Esophagus muscularis mucosa (tissue), 2 donors: ENCODE measurements around the gene MEG3.

Experiments used
- EP300 ChIP-seq: sonication (generic); formaldehyde crosslinking; IDR thresholded peaks from one replicate; pipeline ENCODE4 v1.6.1; 2017; ENCODE audit warnings: antibody characterized with exemption
- POLR2A ChIP-seq: fragments of 450-650 bp; IDR thresholded peaks from one replicate; pipeline ENCODE4 v1.6.1; 2017; ENCODE audit warnings: antibody characterized with exemption, moderate library complexity, mild to moderate bottlenecking, low read depth

GRCh38 chr14:100788942-100789341 lies 37.0 kb upstream of the MEG3 start:
- TF ChIP-seq EP300 (no peak), POLR2A (no peak)
